RWPE1 (cell line): ENCODE data around the gene APC2.

Experiments used
- CTCF ChIA-PET: fragments of 350-600 bp; sonication (Branson Sonifier 250); formaldehyde crosslinking; extraction: SDS; loops from one replicate; lab custom pipeline; 2021; lab: Yijun Ruan, JAX
- POLR2A ChIA-PET: fragments of 400-600 bp; formaldehyde crosslinking; extraction: SDS; loops from one replicate; lab custom pipeline; 2020; ENCODE audit warnings: antibody characterized with exemption; ENCODE audit not compliant: low non-redundant PET; lab: Yijun Ruan, JAX
- DNase-seq: peaks from one replicate; pipeline ENCODE4 v3.0.0; 2012; ENCODE audit warnings: low spot score
- H3K27ac ChIP-seq: fragments of 450-650 bp; 2 replicates; pipeline ENCODE4 v1.5.1; 2017
- CTCF ChIP-seq: fragments of 450-650 bp; conservative IDR thresholded peaks from 2 replicates; pipeline ENCODE4 v1.5.1; 2017; ENCODE audit warnings: low read depth, mild to moderate bottlenecking

APC2 gene

GRCh38 chr19:1410789-1411188 is 39.1 kb upstream of the APC2 start:
- no peak for DNase-seq
- ChIA-PET CTCF (no interaction called here), POLR2A (interaction anchor here (0.6 kb wide), 1 partner anchor 46 kb away, joined by 3 read pairs; no protein-coding TSS in a partner anchor)
- no peak for TF ChIP-seq CTCF
- H3K27ac ChIP-seq, result peak overlapping the region; percentile 96

- no peak for TF ChIP-seq CTCF
- CTCF ChIA-PET, result interaction anchor here (0.6 kb wide), 2 partner anchors 13 to 33 kb away, joined by 3 read pairs; no protein-coding TSS in a partner anchor
- POLR2A ChIA-PET, result interaction anchor here (0.6 kb wide), 1 partner anchor 45 kb away, joined by 3 read pairs; no protein-coding TSS in a partner anchor
- no peak for DNase-seq
- H3K27ac ChIP-seq, result peak overlapping the region; percentile 96
Measured at GRCh38 chr19:1411255-1412191, 38.4 kb upstream of the APC2 start.

- CTCF ChIA-PET, result interaction anchor here (0.6 to 0.8 kb wide), 3 partner anchors 14 to 168 kb away, joined by 3 to 5 read pairs (median 3); no protein-coding TSS in a partner anchor
- POLR2A ChIA-PET, result no interaction called here
- TF ChIP-seq CTCF, result no peak
- peak overlapping the region; percentile 96 for H3K27ac ChIP-seq
- DNase-seq, result no peak
Measured at GRCh38 chr19:1412323-1412923, 37.5 kb upstream of the APC2 start.

- H3K27ac ChIP-seq, result peak overlapping the region; percentile 96
Measured at GRCh38 chr19:1412995-1413800, 36.7 kb upstream of the APC2 start.

GRCh38 chr19:1416014-1416841 is 33.7 kb upstream of the APC2 start:
- TF ChIP-seq CTCF, result no peak
- POLR2A ChIA-PET, result interaction anchor here (0.8 kb wide), 1 partner anchor 45 kb away, joined by 3 read pairs; no protein-coding TSS in a partner anchor
- DNase-seq, result no peak
- H3K27ac ChIP-seq, result peak overlapping the region; percentile 96
- CTCF ChIA-PET, result interaction anchor here (0.6 kb wide), 1 partner anchor 130 kb away, joined by 3 read pairs; no protein-coding TSS in a partner anchor

More at GRCh38 chr19:1412995-1413800, 36.7 kb upstream of the APC2 start:
- ChIA-PET POLR2A (no interaction called here), CTCF (interaction anchor here (0.7 to 1.6 kb wide), 4 partner anchors 19 to 169 kb away, joined by 3 to 6 read pairs (median 4); no protein-coding TSS in a partner anchor)
- no peak for TF ChIP-seq CTCF
- no peak for DNase-seq
